Endometrial microvascular endothelial cells (primary cell): ENCODE measurements around the gene CTBP2. TPM values are rescaled to one million over a fixed set of nuclear protein-coding genes. Genes with fewer than 3 reads are reported as not detected.
"Not testable (repeated sequence)": the region's sequence is repeated elsewhere in the genome, so short reads cannot be mapped to it uniquely, and the experiment has no call there.

Experiments
- in situ Hi-C: cut with HindIII; loops from 2 replicates; pipeline ENCODE4 v1.10.0; 2017; ENCODE audit warnings: low sequenced_read_pairs, low pct_unique_long_range_greater_than_20kb; ENCODE audit errors: inconsistent ontology term
- total RNA-seq: library from RNA; depleted of rRNA; stranded (reverse); fragments of >200 nt; gene quantifications from one replicate; pipeline ENCODE4 v1.2.3, GENCODE V29; 2015; ENCODE audit errors: inconsistent ontology term

Gene CTBP2
- total RNA-seq, 1 donor from 2014 or later = 89.9 TPM

DNA sequence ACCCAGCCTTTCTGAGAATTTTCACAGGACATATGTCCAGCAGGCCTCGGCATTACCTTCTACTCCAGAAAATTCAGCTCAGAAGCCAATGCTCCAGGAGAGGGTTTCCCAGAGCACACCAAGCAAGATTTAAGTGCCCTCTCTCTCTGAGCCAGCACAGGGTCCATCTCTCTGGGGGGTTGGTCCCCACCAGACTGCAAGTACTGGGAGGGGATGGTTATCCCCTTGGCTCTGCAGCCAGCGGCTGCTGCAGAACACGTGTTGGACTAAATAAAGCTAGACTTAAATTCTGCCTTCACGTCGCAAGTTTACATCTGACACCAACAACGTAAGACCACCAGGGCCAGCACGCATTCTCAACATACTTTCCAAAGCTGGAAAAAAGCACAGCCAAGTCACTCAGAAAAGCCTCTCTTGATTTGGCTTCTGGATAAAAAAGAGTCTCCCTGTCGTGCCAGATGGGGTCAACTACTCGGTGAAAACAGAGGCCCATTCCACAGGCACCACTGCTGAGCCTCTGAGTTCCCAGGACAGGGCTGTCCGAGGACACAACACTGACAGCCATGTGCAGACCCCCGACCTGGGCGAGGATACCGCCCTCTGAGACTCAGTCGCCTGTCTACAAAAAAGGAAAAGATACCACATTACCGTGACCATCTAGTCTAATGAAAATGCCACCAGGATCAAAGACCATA lies 77.3 kb downstream of the CTBP2 start:
- in situ Hi-C loops = no loop called here

DNA sequence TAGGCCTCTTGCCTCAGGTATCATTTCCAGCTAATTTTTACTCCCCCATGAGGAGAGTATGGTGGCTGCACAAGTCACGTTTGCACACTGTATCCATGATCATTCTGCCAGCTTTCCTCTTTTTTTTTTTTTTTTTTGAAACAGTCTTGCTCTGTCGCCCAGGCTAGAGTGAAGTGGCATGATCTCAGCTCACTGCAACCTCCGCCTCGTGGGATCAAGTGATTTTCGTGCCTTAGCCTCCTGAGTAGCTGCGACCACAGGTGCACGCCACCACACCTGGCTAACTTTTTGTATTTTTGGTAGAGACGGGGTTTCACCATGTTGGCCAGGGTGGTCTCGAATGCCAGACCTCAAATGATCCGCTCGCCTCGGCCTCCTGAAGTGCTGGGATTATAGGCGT lies 77.9 kb downstream of the CTBP2 start:
- in situ Hi-C loops = not testable (repeated sequence)

DNA sequence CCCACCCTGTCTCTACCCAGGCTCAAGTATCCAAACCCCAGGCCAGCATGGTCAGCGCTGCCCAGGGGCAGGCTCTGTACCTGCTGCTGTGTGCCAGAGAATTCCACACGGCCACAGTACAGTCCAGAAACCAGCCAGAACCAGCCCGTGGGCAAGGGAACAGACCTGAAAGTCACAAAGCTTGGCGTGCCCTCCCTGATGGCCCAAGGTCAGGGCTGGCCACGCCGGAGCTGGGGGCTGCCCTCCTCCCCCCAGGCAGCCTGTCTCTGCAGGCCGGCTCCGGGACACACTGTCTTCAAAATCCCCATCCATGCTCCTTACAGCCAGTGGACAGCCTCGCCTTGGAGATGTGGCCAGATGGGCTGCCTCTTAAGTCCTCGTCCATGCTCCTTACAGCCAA lies 78.4 kb downstream of the CTBP2 start:
- in situ Hi-C loops = no loop called here

DNA sequence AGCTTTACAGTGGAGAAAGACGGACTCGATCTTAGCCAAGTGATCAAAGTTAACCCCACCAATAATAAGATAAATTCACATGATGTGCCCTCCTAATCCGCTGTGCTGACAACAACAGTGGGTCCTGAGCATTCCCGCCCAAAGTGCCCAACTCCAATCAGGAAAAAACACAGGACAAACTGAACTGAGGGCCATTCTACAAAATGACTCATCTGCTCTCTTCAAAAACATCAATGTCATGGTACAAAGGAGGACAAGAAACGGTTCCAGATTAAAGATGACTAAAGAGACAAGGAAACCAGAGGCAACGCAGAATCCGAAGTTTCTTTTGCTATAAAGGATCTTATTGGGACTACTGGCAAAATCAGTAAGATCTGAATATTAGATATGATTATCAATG lies 79.4 kb downstream of the CTBP2 start:
- in situ Hi-C loops = no loop called here

DNA sequence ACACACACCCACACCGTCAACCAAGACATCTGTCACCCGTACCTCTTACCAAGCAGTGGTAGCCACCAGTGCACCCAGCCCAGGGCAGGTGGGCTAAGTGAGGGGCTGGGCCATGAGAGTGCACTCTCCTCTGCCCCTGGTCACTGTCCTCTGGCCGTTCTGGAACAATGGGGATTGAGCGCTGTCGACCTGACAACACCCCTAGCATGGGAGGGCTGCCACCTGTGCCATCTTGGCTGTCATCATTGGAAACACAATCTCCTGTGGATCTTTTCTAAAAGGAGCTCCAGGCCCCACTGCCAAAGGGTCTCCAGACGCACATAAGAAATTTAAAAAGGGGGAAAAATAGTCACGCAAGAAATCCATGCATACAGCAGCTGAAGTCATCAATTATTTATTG lies 80.1 kb downstream of the CTBP2 start:
- in situ Hi-C loops = no loop called here

DNA sequence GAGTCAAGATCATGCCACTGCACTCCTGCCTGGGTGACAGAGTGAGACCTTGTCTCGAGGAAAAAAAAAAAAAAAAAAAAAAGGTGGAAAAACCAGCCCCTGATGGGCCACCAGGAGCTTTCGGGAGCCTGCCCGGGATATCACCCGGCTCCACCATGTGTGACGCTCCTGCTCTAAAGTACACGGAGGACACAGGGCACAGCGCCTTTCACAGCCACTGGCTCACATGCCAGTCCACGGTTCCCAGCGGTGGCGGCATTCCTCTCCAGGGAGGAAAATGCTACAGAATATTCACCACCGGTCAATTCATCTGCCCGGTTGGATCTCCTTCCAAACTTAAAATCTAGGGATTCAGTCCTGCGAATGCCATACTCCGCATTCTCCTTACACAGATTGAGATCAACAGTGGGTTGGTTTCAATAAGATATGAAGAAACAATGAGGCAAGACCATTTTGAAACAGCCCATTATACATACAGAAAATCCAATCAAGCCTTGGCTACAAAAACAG lies 81.2 kb downstream of the CTBP2 start:
- in situ Hi-C loops = no loop called here

DNA sequence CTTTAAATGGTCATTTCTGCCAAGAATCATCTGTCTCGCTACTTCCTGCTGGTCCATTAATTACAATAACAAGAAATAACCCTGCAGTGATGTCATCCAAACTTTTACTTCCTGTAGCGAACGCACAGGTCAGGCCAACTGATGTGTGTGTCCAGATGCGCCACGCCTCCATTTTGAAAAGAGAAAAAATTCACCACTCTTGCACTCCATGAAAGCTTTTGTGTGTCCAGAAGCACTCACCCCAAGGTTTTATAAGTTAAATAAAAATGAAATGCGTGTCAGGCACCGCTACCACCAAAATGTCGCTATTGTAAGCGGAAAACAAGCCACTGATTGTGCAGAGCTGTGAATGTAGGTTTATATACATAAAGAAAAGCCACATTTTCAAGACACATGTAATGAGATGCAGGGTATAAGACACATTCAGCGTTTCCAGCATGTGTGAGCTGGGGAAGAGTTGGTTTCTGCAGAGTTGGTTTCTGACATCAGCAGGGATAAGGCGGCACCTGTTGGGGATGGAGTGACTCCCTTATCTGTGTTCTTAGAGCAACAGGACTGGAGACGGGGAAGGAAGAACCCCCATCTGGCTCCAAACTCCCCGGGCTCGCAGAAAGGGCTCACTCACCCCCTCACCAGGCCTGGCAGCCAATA lies 83.3 kb downstream of the CTBP2 start:
- in situ Hi-C loops = no loop called here

DNA sequence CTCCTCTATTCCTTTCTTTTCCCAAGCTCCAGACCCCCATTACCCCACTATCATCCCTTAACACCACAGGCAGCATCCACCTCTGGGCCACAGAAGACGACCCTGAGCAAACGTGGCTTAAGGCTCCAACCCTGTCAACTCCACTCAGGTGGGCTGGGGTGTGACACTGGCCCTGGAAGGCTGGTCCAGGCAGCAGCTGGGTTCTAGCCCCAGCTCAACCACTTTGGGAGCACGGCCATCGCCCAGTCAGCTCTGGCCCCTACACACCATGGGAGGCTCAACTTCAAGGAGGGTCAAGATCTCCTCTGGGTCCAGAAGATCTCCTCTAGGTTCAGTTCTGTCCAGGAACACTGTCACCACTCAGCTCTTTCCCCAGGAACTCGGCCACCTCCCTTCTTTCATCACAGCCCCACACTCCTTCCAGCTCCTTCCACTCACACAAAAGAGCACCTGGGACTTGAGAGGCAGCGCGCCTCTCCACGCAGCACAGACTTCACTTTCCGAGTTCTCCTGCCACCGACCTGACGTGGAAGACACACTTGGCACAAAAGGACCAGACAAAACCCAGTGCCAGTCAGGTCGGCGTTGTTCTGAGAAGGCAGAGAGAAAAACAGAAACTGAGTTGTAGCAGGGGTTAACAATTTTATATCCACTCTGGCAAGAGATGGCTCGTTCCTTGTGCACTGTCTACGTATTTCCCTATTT lies 84.1 kb downstream of the CTBP2 start:
- in situ Hi-C loops = no loop called here

DNA sequence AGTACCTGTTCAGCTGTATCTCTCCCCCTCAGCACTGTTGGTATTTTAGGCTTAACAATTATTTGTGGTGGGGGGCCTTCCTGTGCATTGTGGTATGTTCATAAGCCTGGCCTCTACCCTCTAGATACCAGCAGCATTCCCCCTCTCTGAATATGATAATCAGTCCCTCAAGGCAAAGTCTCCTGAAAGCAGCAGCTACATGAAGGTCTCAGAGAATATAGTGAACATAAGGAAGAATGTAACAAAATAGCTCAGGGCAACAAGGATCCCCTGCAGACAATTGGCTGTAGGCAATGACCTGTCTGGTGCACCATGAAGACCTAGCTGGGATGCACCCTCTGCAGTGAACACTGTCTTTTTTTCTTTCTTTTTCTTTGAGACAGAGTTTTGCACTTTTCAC lies 86.4 kb downstream of the CTBP2 start:
- in situ Hi-C loops = no loop called here

DNA sequence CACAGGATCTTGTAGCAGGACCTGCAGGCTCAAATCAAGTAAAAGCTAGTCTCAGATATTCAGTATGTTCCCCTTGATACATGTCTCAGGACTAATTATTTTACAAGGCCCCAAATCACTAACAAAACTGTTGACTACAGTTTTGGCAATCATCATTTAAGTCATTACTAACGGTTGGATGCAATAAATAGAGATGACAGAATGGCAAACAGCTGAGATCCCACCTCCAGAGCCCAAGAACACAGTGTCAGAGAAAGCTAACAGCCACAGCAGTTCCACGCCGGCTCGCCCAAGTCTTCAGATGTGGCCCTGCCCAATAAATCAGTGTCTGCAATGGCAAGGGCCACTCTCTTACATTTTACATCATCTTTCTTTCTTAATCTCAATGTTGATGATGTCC lies 87.6 kb downstream of the CTBP2 start:
- in situ Hi-C loops = no loop called here

DNA sequence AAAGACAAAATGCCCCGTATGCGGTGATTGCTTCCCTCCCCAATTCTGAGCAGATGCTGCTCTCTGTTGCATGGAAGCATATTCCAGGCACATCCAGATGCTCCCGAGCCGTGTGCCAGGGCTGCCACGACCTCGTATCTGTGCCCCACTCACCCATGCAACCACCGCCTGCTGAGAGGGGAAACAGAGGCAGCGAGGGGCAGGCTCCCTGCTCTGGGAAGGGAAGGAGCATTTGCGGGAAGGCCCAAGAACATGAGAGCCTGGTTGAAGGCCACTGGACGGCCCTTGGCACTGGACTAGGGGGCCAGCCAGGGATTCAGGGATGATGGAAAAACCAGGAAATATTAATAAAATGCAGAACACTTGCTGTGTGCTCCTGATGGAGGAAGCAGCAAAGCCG lies 89.4 kb downstream of the CTBP2 start:
- in situ Hi-C loops = no loop called here

DNA sequence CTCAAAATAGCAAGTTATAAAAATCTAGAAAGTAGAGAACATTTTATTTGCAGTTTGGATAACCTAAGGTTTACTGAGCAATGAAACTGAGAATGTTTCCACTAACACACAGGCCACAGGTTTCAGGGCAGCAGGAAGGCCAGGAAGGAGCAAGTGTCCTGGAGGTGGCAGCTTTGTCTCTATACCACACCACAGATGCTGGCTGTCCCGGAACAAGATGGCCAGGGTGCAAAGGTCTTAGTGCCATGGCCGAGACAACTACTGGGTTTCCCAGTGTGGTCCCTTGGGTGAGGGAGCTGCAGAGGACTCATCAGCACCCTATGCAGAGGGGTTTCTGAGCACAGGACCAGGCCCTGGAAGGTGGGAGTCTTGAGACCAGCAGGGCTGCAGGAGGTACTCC lies 92.0 kb downstream of the CTBP2 start:
- in situ Hi-C loops = no loop called here

DNA sequence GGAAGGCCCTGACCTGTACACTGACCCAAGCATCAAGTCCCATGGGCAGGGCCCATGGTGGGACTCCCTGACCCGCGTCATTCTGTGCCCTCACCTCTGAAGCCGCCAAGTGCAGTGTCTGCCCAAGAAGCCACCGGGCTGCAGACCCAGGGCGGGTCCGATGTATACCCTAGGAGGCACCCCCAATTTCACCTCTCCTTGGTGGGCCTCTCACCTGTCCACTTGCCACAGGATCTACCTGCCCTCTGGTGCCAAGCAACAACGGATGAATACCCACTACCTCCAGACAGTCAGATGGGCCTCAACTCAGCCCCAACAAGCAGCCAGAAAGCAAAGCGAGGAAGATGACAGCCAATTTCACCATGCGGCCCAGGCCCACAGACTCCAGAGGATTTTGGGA lies 92.6 kb downstream of the CTBP2 start:
- in situ Hi-C loops = no loop called here

DNA sequence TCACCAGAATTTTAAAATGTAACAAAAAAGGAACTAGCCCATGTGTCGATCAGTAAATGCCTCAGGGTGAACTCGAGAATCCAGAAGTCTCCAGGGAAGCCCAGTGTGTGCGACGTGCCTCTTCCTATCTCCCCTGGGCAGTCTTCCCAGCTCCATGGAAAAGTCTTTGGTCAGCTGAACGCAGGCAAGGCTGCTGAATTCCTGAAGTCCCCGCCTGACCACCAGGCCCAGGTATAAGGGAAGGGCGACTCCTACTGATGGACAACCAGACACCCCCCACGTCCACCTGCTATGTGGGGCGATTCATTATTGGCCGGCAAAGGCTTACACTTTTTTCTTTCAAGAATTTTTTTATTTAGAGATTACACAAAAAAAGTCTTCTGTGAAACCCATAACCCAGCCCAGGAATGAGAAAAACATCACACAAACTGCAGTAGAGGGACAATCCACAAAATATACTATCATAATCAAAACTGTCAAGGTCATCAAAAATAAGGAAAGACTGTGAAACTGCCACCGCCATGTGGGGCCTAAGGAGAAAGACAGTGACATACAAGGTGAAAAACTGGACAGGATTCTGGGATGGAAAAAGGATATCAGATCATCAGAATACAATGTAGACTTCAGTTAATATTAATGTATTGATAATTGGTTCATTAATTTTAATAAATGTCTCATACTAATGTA lies 93.5 kb downstream of the CTBP2 start:
- in situ Hi-C loops = no loop called here

DNA sequence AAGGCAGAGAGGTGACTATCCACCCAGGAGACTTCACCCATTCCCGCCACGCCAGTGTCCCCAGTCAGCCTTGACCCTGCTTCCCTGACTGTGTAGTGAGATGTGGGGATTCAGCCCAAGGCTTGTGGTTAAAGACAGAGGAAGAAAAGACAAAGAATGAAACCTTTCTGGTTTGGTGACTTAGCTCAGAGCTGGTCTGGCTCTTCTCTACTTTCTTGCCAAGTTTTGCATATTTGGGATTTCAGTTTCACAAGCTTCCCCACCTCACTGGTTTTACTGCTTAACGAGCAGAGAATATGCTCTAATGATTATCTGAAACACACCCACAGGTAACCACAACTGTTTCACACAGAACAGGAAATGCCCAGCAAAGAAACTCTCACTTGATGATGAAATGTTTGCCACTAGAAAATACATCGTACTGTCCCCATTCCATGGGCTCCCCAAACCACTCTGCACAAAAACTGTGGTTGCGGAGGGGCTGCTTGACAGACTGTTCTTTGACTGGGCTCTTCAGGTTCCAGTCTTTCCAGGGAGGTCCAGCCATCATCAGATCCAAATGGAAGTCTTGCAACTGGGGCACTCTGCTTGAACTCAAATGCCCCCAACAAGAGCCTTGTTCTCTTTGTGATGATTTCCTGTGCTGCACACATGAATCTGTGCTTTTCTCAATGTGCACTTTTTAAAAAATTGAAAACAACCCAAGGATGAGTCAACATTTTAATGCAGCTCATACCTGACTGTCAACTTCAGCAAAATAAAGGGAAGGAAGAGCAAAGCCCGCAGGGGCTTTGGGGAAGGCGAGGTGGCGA lies 95.5 kb downstream of the CTBP2 start:
- in situ Hi-C loops = no loop called here

DNA sequence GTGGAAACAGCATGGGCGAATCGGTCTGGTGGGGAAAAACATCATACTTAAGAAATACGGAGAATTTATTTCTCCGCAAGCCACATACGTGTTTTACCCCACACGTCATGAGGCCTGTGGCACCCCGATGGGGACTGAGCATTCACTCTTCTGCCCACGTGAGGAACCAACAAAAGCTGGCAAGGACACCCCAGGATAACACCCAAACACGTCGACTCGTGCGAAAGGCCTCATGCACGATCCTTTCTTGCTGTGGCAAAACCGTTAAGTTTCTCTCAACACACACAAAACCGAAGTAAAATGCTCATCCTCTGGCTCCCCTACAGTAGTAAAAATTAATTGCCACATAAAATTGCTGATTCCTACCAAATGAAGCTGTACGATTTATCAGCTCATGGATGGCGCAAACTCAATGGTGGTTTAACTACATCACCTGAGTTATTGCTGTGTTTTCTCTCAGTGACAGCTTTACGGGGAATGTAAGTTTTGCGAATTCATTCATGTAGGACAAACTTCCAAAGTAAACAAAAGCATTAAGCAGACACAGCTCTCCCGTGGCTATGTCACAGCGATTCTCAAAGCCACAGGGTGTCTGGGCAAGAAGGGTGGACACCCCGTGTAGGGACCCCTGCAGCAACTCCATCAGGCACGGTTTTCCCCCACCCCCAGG lies 97.0 kb downstream of the CTBP2 start:
- in situ Hi-C loops = no loop called here

DNA sequence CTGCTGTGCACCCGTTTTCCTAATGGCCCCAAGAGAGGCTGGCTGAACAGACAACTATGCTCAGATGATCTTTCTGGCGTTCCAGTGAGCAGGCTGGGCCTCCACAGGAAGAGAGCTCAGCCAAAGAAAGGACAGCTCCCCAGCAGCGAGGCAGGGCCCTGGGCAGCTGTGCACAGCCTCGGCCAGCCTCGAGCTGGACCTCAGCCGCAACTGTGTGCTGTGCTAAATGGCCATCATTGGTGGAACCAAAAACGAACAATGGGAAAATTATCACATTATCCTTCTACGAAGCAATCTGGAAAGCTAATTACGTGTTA lies 97.5 kb downstream of the CTBP2 start:
- in situ Hi-C loops = no loop called here

DNA sequence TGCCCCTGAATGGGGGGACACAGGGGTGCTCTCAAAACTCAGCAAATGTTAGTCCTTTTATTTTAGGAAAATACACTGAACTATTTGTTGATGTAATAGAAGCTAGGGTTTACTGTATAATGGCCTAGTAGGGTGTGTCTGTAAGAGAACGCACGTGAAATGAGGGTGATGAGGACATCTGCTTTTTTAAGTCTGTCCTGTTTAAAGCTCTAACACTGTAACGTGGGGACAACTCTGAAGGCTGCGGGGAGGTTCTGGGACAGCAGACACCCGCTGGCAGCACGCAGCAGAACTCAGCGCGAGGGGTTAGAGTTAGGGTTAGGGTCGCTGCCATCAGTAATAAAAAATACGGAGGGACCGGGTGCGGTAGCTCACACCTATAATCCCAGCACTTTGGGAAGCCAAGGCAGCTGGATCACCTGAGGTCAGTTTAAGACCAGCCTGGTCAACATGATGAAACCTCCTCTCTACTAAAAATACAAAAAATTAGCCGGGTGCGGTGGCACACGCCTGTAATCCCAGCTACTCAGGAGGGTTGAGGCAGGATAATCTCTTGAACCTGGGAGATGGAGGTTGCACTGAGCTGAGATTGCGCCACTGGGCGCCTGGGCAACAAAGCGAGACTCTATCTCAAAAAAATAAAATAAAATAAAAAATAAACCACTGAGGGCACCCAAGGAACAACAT lies 98.0 kb downstream of the CTBP2 start:
- in situ Hi-C loops = no loop called here
